GM18519 (cell line): ENCODE data around the gene POU6F1.

Experiments used
- ATAC-seq: cut with Tn5 transposase; IDR thresholded peaks from one replicate; pipeline ENCODE4 v1.9.1; 2021; ENCODE audit warnings: mild to moderate bottlenecking, moderate library complexity; ENCODE audit not compliant: unreplicated experiment, low FRiP score

Gene POU6F1

GRCh38 chr12:51172515-51173431, 45.1 kb downstream of the POU6F1 start, which contains the start of gene TFCP2:
TFCP2 (minus strand) TSS chr12:51173135; CDS start chr12:51172422, 713 bp downstream.
- ATAC-seq, result peak; percentile 92

DNA sequence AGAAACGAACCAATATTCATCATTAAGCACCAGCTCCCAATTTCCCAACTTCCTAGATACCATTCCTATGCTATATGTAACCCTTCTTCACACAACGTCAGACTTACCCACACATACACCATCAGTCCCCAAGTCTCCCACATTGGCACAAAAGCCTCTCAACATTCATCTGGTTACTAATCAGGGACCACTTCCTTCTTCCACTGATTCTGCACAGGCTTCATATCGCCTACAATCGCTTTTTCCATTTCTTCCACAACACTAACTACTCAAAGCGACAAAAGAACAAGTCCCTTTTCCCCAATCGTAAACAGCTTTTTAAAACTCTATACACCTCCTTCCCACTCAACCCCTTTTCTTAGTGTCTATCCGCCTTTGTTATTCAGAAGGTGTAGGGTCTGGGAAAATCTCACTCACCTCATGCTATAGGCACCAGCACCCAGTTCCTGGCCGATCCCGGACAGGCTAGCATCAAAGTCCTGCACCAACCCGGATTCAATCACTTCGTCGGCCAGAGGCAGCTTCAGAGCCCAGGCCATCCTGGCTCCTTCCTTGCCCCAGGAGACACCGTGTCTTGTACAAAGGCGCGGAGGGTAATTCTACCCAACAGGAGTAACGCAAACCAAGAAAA, 45.9 kb downstream of the POU6F1 start:
- ATAC-seq, result peak; percentile 9

DNA sequence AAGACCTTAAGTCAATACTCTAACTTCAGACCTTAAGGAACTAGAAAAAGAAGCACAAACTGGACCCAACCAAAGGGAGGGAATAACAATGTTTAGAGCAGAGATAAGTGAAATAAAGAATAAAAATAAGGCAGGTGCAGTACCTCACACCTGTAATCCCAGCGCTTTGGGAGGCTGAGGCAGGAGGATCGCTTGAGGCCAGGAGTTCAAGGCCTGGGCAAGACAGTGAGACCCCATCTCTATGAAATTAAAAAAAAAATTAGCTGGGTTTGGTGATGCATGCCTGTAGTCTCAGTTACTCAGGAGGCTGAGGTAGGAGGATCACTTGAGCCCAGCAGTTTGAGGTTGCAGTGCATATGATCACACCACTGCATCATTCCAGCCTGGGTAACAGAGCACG, 54.1 kb downstream of the POU6F1 start:
- ATAC-seq, result no peak

DNA sequence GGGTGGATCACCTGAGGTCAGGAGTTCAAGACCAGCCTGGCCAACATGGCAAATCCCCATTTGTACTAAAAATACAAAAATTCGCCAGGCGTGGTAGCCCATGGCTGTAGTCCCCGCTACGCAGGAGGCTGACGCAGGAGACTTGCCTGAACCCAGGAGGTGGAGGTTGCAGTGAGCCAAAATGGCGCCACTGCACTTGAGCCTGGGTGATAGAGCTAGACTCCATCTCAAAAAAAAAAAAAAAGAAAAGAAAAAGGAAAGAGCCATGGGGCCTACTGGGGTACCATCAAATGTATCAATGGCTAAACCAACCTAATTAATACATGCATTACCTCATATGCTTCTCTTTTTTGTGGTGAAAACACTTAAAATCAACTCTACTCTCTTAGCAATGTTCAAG, 55.6 kb downstream of the POU6F1 start:
- ATAC-seq, result no peak

DNA sequence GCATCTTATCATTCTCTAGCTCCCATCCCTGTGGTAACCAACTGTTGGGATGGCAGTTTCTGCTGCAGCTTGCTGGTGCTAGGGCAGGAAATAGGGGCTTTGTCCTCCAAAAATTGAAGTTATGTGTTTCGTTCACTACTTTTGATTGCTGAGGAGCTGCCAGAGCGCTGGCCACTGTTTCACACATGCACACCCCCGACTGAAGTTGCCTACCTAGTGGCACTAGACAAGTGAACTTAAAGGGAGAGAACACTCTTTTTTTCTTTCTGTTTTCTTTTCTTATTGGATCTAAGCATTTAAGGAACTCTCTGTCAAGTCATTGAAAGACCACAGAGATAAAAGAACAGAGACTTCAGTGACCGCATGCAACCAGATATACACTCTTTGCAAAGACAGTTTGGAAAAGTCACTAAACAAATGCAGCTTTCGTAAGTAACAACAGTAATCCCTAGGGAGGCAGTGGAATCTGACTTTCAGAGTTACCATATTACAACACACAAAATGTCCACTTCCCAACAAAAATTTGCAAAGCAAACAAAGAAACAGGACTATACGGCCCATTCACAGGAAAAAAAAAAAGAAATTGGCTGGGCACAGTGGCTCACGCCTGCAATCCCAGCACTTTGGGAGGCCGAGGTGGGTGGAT, 56.9 kb downstream of the POU6F1 start:
- ATAC-seq, result no peak

- ATAC-seq, result no peak
These were observed 61.6 kb downstream of the POU6F1 start for GRCh38 chr12:51156245-51156765.

GRCh38 chr12:51152953-51153352, 64.9 kb downstream of the POU6F1 start:
- no peak for ATAC-seq

- ATAC-seq, result no peak
These were observed 67.1 kb downstream of the POU6F1 start for GRCh38 chr12:51150777-51151176.

- ATAC-seq, result no peak
These were observed 70.6 kb downstream of the POU6F1 start for GRCh38 chr12:51147309-51147708.

DNA sequence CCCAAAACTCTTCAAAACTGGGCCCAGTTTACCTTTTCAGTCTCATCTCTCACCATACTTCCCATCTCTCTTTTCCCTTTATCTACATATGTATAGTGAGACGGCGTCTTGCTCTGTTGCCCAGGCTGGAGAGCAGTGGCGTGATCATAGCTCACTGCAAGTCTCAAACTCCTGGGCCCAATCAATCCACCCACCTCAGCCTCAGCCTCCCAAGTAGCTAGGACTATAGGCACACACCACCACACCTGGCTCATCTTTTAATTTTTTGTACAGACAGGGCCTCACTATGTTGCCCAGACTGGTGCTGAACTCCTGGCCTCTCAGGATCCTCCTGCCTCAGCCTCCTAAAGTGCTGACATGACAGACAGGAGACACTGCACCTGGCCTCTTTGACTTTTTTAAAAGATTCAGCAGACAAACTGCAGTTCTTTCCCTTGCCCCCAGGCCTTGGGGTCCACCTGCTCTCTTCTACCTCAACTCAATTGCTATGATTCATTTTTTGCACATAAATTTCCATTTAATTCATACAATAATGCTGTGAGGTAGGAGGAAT, 78.5 kb downstream of the POU6F1 start:
- ATAC-seq, result no peak
